GM18907 (cell line): Measurements from ENCODE around the gene RAB27A.

ENCODE experiments used
- ATAC-seq: cut with Tn5 transposase; IDR thresholded peaks from one replicate; pipeline ENCODE4 v1.9.1; 2021; ENCODE audit warnings: mild to moderate bottlenecking, moderate library complexity; ENCODE audit not compliant: unreplicated experiment

RAB27A gene

GRCh38 chr15:55230051-55230670 is 59.5 kb downstream of the RAB27A start:
- no peak for ATAC-seq

GRCh38 chr15:55226127-55226526 is 63.5 kb downstream of the RAB27A start:
- ATAC-seq, result no peak

GRCh38 chr15:55224892-55225291 is 64.7 kb downstream of the RAB27A start:
- peak; percentile 53 for ATAC-seq

GRCh38 chr15:55222588-55222987 is 67.0 kb downstream of the RAB27A start:
- peak; percentile 65 for ATAC-seq

- peak; percentile 49 for ATAC-seq
Observed at GRCh38 chr15:55221090-55222011, 68.3 kb downstream of the RAB27A start.

- ATAC-seq, result no peak
Observed at GRCh38 chr15:55220606-55221005, 69.0 kb downstream of the RAB27A start.

GRCh38 chr15:55218056-55218455 is 71.6 kb downstream of the RAB27A start:
- no peak for ATAC-seq

GRCh38 chr15:55204464-55204863 is 85.1 kb downstream of the RAB27A start:
- ATAC-seq, result no peak

- no peak for ATAC-seq
Observed at GRCh38 chr15:55202206-55202605, 87.4 kb downstream of the RAB27A start.

GRCh38 chr15:55198706-55199105 is 90.9 kb downstream of the RAB27A start:
- ATAC-seq, result no peak

GRCh38 chr15:55197719-55198118 is 91.9 kb downstream of the RAB27A start:
- ATAC-seq, result no peak

GRCh38 chr15:55197362-55197705 is 92.3 kb downstream of the RAB27A start:
- ATAC-seq, result peak; percentile 20

GRCh38 chr15:55196458-55197361 is 92.9 kb downstream of the RAB27A start, which contains the start of gene RSL24D1:
Gene RSL24D1 (minus strand): TSS chr15:55196941. CDS start chr15:55196890, 51 bp downstream.
- peak; percentile 97 for ATAC-seq

GRCh38 chr15:55195996-55196395 is 93.6 kb downstream of the RAB27A start:
- no peak for ATAC-seq

- ATAC-seq, result no peak
Observed at GRCh38 chr15:55194256-55194655, 95.4 kb downstream of the RAB27A start.

- ATAC-seq, result no peak
Observed at GRCh38 chr15:55186331-55186730, 103.3 kb downstream of the RAB27A start.

GRCh38 chr15:55183679-55184078 is 105.9 kb downstream of the RAB27A start:
- ATAC-seq, result no peak

GRCh38 chr15:55179141-55179540 is 110.5 kb downstream of the RAB27A start:
- ATAC-seq, result no peak

- no peak for ATAC-seq
Observed at GRCh38 chr15:55170361-55170760, 119.3 kb downstream of the RAB27A start.

GRCh38 chr15:55168350-55168974 is 121.2 kb downstream of the RAB27A start:
- peak; percentile 94 for ATAC-seq

GRCh38 chr15:55164284-55164683 is 125.3 kb downstream of the RAB27A start:
- ATAC-seq, result no peak
